Erythroblast (primary cell): Measurements from ENCODE around the gene SSU72.
"Not testable (repeated sequence)": the region's sequence is repeated elsewhere in the genome, so short reads cannot be mapped to it uniquely, and the experiment has no call there.

Source experiments
- GATA1 ChIP-seq: IDR thresholded peaks from 2 replicates; pipeline ENCODE4 v1.6.1; 2011; ENCODE audit warnings: low read depth, mild to moderate bottlenecking, control low read depth, low read length, moderate library complexity
- POLR2A ChIP-seq: IDR thresholded peaks from 2 replicates; pipeline ENCODE4 v1.6.1; 2011; ENCODE audit warnings: mild to moderate bottlenecking, low read length

GRCh38 chr1:1509465-1509850, 65.2 kb downstream of the SSU72 start:
- not testable (repeated sequence) for TF ChIP-seq POLR2A, GATA1
